IPS DF 6.9 (cell line): ENCODE data around the gene GRAMD4.

Source experiments
- DNase-seq: peaks from one replicate; pipeline ENCODE4 v3.0.0-alpha.2; 2013; ENCODE audit warnings: low read depth, low spot score
- H3K27ac ChIP-seq: one replicate; pipeline ENCODE4 v1.5.1; 2013; ENCODE audit warnings: low read length, control low read depth
- H3K27me3 ChIP-seq: 2 replicates; pipeline ENCODE4 v1.6.1; 2013; ENCODE audit warnings: mild to moderate bottlenecking, low read length; ENCODE audit not compliant: control insufficient read depth, insufficient read depth
- H3K36me3 ChIP-seq: 2 replicates; pipeline ENCODE4 v1.6.1; 2013; ENCODE audit warnings: low read length; ENCODE audit not compliant: control insufficient read depth, insufficient read depth
- H3K4me1 ChIP-seq: 2 replicates; pipeline ENCODE4 v1.6.1; 2013; ENCODE audit warnings: low read length; ENCODE audit not compliant: control insufficient read depth, insufficient read depth
- H3K4me3 ChIP-seq: 2 replicates; pipeline ENCODE4 v1.5.1; 2013; ENCODE audit warnings: mild to moderate bottlenecking, low read length
- H3K9me3 ChIP-seq: 2 replicates; pipeline ENCODE4 v1.6.1; 2013; ENCODE audit warnings: low read length, inconsistent platforms; ENCODE audit not compliant: control insufficient read depth, insufficient read depth
- WGBS: extraction: QIAGEN DNeasy Blood & Tissue Kit; methylation state at CpG from one replicate; pipeline ENCODE4 v1.1.7; 2013; ENCODE audit warnings: mixed read lengths, missing lambda C conversion rate; ENCODE audit not compliant: insufficient read length, insufficient coverage; 5-methylcytosine and 5-hydroxymethylcytosine counted together

Gene GRAMD4

DNA sequence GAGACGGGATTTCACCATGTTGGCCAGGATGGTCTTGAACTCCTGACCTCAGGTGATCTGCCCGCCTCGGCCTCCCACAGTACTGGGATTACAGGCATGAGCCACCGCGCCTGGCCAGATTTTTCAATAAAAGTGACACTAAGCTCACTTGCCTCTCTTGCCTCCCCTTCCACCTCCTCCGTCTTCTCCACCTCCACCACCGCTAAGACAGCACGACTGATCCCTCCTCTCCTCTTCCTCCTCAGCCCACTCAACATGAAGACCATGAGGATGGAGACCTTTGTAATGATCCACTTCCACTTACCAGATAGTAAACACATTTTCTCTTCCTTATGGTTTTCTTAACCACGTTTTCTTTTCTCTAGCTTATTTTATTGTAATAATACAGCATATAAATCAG, 103.7 kb downstream of the GRAMD4 start:
- no peak for DNase-seq
- Histone ChIP-seq H3K27me3 (no peaks in the 10 kb centered on the region), H3K27ac (no peak overlapping the region), H3K9me3 (no peaks in the 10 kb centered on the region), H3K36me3 (peaks cover 8% of the 10 kb centered on the region; the same call in 1 of the 2 replicates), H3K4me3 (no peak overlapping the region), H3K4me1 (no peaks in the 10 kb centered on the region)
- no CpG with 5 or more reads among the region's 9 CpGs for WGBS

DNA sequence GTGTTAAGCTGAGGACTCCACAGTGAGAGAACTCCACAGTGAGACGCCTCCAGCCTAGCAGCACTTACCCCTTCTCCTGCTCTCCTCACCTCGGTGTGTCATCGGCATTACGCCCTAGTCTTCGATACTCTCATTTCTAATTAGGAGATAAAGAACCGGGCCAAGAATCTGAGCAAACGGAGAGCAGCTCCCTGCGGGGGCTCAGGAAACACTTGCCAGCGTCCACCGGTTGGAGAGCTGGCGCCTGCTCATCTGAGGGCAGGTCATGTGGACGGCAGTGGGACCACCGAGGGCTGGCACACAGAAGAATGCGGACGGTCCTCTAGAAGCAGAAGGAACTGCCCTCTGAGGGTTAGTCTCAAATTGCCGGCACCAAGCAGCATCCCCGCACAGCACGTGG, 104.9 kb downstream of the GRAMD4 start:
- Histone ChIP-seq H3K4me3 (no peak overlapping the region), H3K36me3 (peaks cover 5% of the 10 kb centered on the region; the same call in 1 of the 2 replicates), H3K9me3 (no peaks in the 10 kb centered on the region), H3K27ac (no peak overlapping the region), H3K4me1 (no peaks in the 10 kb centered on the region), H3K27me3 (no peaks in the 10 kb centered on the region)
- no peak for DNase-seq
- WGBS = no CpG with 5 or more reads among the region's 18 CpGs

DNA sequence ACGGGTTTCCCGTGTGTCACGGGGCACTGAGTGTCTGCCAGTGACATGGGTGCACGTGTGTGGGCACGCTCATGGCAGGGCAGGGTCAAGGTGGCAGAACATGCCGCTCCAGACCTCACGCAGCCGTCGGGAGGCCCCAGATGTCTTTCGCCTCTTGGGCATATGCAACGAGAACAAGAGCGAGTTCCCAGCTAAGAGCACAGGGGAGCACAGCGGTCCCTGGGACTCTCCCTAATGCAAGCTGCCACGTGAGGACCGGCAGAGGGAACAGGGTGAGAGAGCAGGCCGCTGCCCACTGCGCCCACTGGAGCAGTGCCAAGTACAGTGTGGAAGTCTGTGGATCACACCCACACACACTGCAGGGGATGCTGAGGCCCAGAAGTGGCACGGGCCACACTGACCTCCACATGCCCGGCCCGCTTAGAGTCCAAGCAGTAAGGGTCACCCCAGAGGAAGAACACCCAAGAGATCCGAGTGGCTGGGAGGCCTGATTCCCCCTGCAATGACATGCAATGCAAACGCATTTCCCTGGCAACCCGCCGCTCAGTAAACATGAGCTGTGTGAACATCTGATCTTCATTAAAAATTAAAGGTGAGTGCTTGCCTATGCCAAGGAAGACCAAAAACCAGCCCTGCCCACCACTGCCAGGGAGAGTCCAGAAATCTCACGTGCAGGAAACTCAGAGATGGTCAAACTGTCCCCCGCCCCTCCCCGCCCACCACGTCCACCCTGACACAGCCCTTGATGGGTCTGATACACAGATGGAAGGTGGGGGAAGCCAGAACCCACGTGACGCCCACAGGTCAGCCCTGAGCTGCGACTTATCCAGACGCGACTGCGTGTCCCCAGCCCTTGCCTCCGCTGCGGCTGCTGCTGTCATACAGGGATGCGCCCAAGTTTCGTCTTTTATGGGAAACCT, 106.1 kb downstream of the GRAMD4 start:
- Histone ChIP-seq H3K4me1 (peaks cover 3% of the 10 kb centered on the region), H3K36me3 (peaks cover 5% of the 10 kb centered on the region; the same call in 1 of the 2 replicates), H3K27me3 (no peaks in the 10 kb centered on the region), H3K9me3 (no peaks in the 10 kb centered on the region), H3K27ac (no peak overlapping the region), H3K4me3 (no peak overlapping the region)
- no CpG with 5 or more reads among the region's 38 CpGs for WGBS
- DNase-seq = no peak

DNA sequence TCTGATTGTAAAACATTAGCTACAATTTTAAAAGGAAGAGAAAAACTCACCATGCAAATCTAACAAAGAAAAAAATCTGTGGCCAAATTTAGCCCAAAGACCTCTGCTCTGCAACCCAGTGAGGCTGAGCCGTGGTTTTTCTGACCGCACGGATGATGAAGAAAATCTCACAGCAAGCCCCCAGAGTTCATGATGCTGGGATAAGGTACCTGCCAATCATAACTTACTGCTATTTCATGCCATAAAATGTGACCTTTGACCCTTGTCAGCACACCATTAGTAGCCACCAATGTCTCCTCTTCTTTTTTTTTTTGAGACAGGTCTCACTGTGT, 106.8 kb downstream of the GRAMD4 start:
- DNase-seq = no peak
- WGBS = no CpG with 5 or more reads among the region's 3 CpGs
- no peak overlapping the region for H3K27ac ChIP-seq
- peaks cover 7% of the 10 kb centered on the region for H3K4me1 ChIP-seq
- H3K36me3 ChIP-seq = peaks cover 5% of the 10 kb centered on the region; the same call in 1 of the 2 replicates
- no peaks in the 10 kb centered on the region for H3K9me3 ChIP-seq
- H3K4me3 ChIP-seq = no peak overlapping the region
- no peaks in the 10 kb centered on the region for H3K27me3 ChIP-seq

DNA sequence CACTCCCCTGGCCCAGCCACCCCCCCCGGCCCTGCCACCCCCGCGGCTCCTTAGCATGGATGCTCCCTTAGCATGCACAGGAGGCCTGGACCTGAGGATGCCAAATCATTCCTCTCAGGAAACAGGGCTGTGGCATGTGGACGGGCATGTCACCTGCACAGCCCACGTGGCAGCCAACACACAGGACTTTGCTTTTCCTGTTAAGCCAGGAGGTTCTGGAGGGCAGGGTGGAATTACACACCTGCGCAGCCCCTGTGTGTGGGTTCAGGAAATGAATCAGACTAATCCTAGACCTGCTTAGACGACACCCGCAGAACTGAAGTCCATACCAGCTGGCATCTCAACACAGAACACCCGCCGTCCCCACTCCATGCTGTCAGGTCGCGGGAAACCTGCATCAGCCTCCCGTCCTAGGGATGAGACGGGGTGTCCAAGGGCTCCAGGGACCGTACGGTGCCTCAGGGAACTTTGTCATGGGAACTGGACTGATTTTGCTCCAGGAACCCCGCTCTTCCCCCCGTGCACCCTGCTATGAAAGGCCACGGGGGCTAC, 107.7 kb downstream of the GRAMD4 start:
- Histone ChIP-seq H3K36me3 (peaks cover 5% of the 10 kb centered on the region; the same call in 1 of the 2 replicates), H3K27me3 (no peaks in the 10 kb centered on the region), H3K4me3 (no peak overlapping the region), H3K27ac (no peak overlapping the region), H3K9me3 (no peaks in the 10 kb centered on the region), H3K4me1 (peaks cover 7% of the 10 kb centered on the region)
- DNase-seq = no peak
- WGBS = no CpG with 5 or more reads among the region's 19 CpGs

DNA sequence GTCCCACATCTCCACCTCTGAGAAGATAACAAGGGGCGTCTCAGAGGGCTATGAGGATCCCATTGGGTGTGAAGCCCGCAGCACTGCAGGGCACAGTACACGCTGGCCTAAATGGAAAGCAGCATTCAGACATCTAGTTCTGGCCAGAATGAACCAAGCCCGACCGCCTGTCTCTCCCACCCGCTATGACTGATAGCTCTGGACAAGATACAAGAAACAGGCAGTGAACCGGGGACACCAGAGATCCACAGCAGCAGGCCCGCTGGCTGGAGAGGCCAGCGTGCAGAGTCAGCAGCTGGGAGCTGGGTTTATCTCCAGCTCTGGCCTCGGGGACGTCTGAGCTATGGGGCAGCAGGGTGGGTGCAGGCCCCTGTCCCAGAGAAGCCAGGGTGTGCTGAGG, 108.3 kb downstream of the GRAMD4 start:
- Histone ChIP-seq H3K9me3 (no peaks in the 10 kb centered on the region), H3K4me1 (peaks cover 7% of the 10 kb centered on the region), H3K27ac (no peak overlapping the region), H3K27me3 (no peaks in the 10 kb centered on the region), H3K36me3 (peaks cover 5% of the 10 kb centered on the region; the same call in 1 of the 2 replicates), H3K4me3 (no peak overlapping the region; the same call in 1 of the 2 replicates)
- DNase-seq = no peak
- WGBS = no CpG with 5 or more reads among the region's 11 CpGs
